HG02970 (cell line): ENCODE measurements around the gene DMPK.
A peak's percentile ranks its signal among the peaks of the same experiment; 100 is the strongest.

Experiments used
- ATAC-seq: cut with Tn5 transposase; IDR thresholded peaks from one replicate; pipeline ENCODE4 v1.9.1; 2021; ENCODE audit warnings: mild to moderate bottlenecking, moderate library complexity, moderate number of reproducible peaks; ENCODE audit not compliant: unreplicated experiment, low FRiP score

The DMPK gene

GRCh38 chr19:45770192-45771101 is 11.8 kb downstream of the DMPK start:
- ATAC-seq, result peak; percentile 49

- ATAC-seq, result no peak
Measured at GRCh38 chr19:45769821-45770191, 12.5 kb downstream of the DMPK start.

GRCh38 chr19:45768984-45769782 is 13.1 kb downstream of the DMPK start, which contains the start of gene SIX5:
SIX5 (minus strand) TSS chr19:45769252; CDS start chr19:45768844, 408 bp downstream.
- ATAC-seq, result peak; percentile 63

GRCh38 chr19:45768655-45768983 is 13.7 kb downstream of the DMPK start:
- ATAC-seq, result no peak

GRCh38 chr19:45767881-45768654 is 14.2 kb downstream of the DMPK start:
- ATAC-seq, result no peak

- ATAC-seq, result no peak
Measured at GRCh38 chr19:45767410-45767880, 14.8 kb downstream of the DMPK start.

- no peak for ATAC-seq
Measured at GRCh38 chr19:45766869-45767346, 15.4 kb downstream of the DMPK start.

GRCh38 chr19:45766296-45766868 is 15.9 kb downstream of the DMPK start:
- ATAC-seq, result no peak

- no peak for ATAC-seq
Measured at GRCh38 chr19:45765702-45766295, 16.5 kb downstream of the DMPK start.

- ATAC-seq, result no peak
Measured at GRCh38 chr19:45764945-45765701, 17.2 kb downstream of the DMPK start.

- ATAC-seq, result no peak
Measured at GRCh38 chr19:45764475-45764874, 17.8 kb downstream of the DMPK start.

- ATAC-seq, result no peak
Measured at GRCh38 chr19:45763691-45764294, 18.5 kb downstream of the DMPK start.

- no peak for ATAC-seq
Measured at GRCh38 chr19:45762870-45763631, 19.2 kb downstream of the DMPK start.

- ATAC-seq, result no peak
Measured at GRCh38 chr19:45761714-45762113, 20.6 kb downstream of the DMPK start.

- no peak for ATAC-seq
Measured at GRCh38 chr19:45758921-45759320, 23.4 kb downstream of the DMPK start.

- no peak for ATAC-seq
Measured at GRCh38 chr19:45757695-45758094, 24.6 kb downstream of the DMPK start.

GRCh38 chr19:45754323-45754722 is 28.0 kb downstream of the DMPK start:
- ATAC-seq, result no peak

GRCh38 chr19:45753548-45753947 is 28.7 kb downstream of the DMPK start:
- ATAC-seq, result no peak
